K562 (cell line): Measurements from ENCODE around the gene FRMD3.

Experiments
- EP300 ChIP-seq: IDR thresholded peaks from 2 replicates; pipeline ENCODE4 v1.6.1; 2012; ENCODE audit warnings: low read length, improper control_type of control experiment
- HNRNPUL1 ChIP-seq: fragments of 200-400 bp; formaldehyde crosslinking; IDR thresholded peaks from 2 replicates; pipeline ENCODE4 v1.6.1; 2017; ENCODE audit warnings: low read length
- TF ChIP-seq, protein P1 (sequence below), 3 experiments: IDR thresholded peaks in 2 of 3; conservative IDR thresholded peaks in 1 of 3; 2 replicates each; pipeline ENCODE4 v1.5.1; 2011 to 2012; ENCODE audit warnings: low read length in 3 of 3, mild to moderate bottlenecking in 3 of 3, control low read depth in 2 of 3, improper control_type of control experiment in 1 of 3, inconsistent platforms in 1 of 3, low read depth in 1 of 3, mixed read lengths in 1 of 3, moderate library complexity in 1 of 3; ENCODE audit not compliant: insufficient read depth in 2 of 3

DNA sequence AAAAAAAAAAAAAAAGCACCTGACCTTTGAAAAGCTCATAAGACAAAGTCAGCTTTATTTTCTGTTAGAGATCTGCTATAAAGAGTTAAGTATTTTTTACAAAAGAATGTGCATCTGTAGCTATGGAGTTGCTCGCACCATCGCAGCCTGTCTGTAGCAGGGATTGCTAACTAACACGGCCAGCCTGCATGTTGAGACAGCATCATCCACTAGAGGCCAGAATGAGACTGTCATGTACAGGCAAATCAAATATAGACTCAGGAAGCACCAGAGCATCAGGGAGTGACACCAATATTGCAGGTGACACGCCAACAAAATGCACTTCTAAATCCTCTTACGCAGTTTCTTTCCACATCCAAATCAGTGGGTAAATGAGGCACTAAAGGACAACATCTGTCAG lies 339.0 kb downstream of the FRMD3 start:
- TF ChIP-seq HNRNPUL1 (no peak), EP300 (no peak)
- TF ChIP-seq, protein P1, sequence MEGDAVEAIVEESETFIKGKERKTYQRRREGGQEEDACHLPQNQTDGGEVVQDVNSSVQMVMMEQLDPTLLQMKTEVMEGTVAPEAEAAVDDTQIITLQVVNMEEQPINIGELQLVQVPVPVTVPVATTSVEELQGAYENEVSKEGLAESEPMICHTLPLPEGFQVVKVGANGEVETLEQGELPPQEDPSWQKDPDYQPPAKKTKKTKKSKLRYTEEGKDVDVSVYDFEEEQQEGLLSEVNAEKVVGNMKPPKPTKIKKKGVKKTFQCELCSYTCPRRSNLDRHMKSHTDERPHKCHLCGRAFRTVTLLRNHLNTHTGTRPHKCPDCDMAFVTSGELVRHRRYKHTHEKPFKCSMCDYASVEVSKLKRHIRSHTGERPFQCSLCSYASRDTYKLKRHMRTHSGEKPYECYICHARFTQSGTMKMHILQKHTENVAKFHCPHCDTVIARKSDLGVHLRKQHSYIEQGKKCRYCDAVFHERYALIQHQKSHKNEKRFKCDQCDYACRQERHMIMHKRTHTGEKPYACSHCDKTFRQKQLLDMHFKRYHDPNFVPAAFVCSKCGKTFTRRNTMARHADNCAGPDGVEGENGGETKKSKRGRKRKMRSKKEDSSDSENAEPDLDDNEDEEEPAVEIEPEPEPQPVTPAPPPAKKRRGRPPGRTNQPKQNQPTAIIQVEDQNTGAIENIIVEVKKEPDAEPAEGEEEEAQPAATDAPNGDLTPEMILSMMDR (IDR thresholded peaks at IDR 0.05 in 2 of 3, conservative IDR thresholded peaks at IDR 0.05 in 1 of 3; ENCODE audit: insufficient read depth in 2 of 3, low read depth in 1 of 3, low read length in 3 of 3), result peak; percentile 17 to 28 (median 28); a peak in 3 of 6 replicates
